DND-41 (cell line): ENCODE results near the gene TAF11.

Source experiments
- ATAC-seq: fragments of 200-7000 bp; cut with Tn5 transposase; 3 replicates; pipeline ENCODE4 v1.9.1; 2021; ENCODE audit warnings: low read depth; ENCODE audit not compliant: insufficient read depth
- DNase-seq: peaks from one replicate; pipeline ENCODE4 v3.0.0-alpha.2; 2020
- H2AFZ ChIP-seq: 2 replicates; pipeline ENCODE4 v1.6.0; 2012; ENCODE audit warnings: low read depth, low read length
- H3K27ac ChIP-seq: 2 replicates; pipeline ENCODE4 v1.5.1; 2012; ENCODE audit warnings: low read length, inconsistent platforms
- H3K27me3 ChIP-seq: fragments of 200-600 bp; sonication (generic); 2 replicates; pipeline ENCODE4 v1.6.0; 2012; ENCODE audit warnings: low read length, mild to moderate bottlenecking, inconsistent platforms; ENCODE audit not compliant: insufficient read depth, poor library complexity
- H3K36me3 ChIP-seq: 2 replicates; pipeline ENCODE4 v1.5.1; 2012; ENCODE audit warnings: low read length, inconsistent platforms; ENCODE audit not compliant: insufficient read depth
- H3K4me1 ChIP-seq: 2 replicates; pipeline ENCODE4 v1.5.1; 2012; ENCODE audit warnings: mild to moderate bottlenecking, low read length; ENCODE audit not compliant: insufficient read depth
- H3K4me2 ChIP-seq: 2 replicates; pipeline ENCODE4 v1.6.0; 2012; ENCODE audit warnings: mild to moderate bottlenecking, moderate library complexity, low read length, inconsistent platforms; ENCODE audit not compliant: insufficient read depth
- H3K4me3 ChIP-seq, 2 experiments: fragments of 200-600 bp in 1 of 2; shearing (Covaris generic) in 1 of 2; 2 replicates each; pipeline ENCODE4 v1.5.1; 2012 to 2016; ENCODE audit warnings: inconsistent platforms in 2 of 2, low read length in 2 of 2, mild to moderate bottlenecking in 2 of 2, low read depth in 1 of 2, moderate library complexity in 1 of 2
- H3K79me2 ChIP-seq: 2 replicates; pipeline ENCODE4 v1.6.0; 2012; ENCODE audit warnings: low read length, inconsistent platforms; ENCODE audit not compliant: insufficient read depth
- H3K9ac ChIP-seq: 2 replicates; pipeline ENCODE4 v1.6.0; 2012; ENCODE audit warnings: low read depth, mild to moderate bottlenecking, inconsistent platforms, low read length, moderate library complexity
- H3K9me3 ChIP-seq: 2 replicates; pipeline ENCODE4 v1.5.1; 2012; ENCODE audit warnings: low read length, moderate library complexity, mild to moderate bottlenecking, inconsistent platforms; ENCODE audit not compliant: insufficient read depth, severe bottlenecking
- H4K20me1 ChIP-seq: 2 replicates; pipeline ENCODE4 v1.6.0; 2012; ENCODE audit warnings: low read length; ENCODE audit not compliant: insufficient read depth
- CTCF ChIP-seq: IDR thresholded peaks from 2 replicates; pipeline ENCODE4 v1.5.1; 2012; ENCODE audit warnings: borderline replicate concordance, low read length, moderate library complexity, mild to moderate bottlenecking; ENCODE audit not compliant: poor library complexity, severe bottlenecking; ENCODE audit errors: extremely low read depth
- EZH2 ChIP-seq: IDR thresholded peaks from 3 replicates; pipeline ENCODE4 v1.6.1; 2012; ENCODE audit warnings: borderline replicate concordance, low read depth, mild to moderate bottlenecking, moderate library complexity, low read length, inconsistent platforms; ENCODE audit not compliant: severe bottlenecking

TAF11 gene

GRCh38 chr6:34876472-34876871 lies 11.4 kb downstream of the TAF11 start:
- no peak for DNase-seq
- Histone ChIP-seq H3K36me3 (peaks cover 86% of the 10 kb centered on the region), H3K4me3 (no peak overlapping the region), H3K27ac (no peak overlapping the region), H3K9me3 (no peaks in the 10 kb centered on the region), H3K4me1 (no peaks in the 10 kb centered on the region), H3K9ac (no peak overlapping the region), H3K4me2 (no peak overlapping the region), H2AFZ (no peak overlapping the region), H4K20me1 (0 out of 2 replicates have a peak, but pooled peaks cover 6% of the 10 kb centered on the region), H3K79me2 (no peaks in the 10 kb centered on the region), H3K27me3 (no peaks in the 10 kb centered on the region)
- ATAC-seq, result no peak
- no peak for TF ChIP-seq EZH2
- TF ChIP-seq CTCF, result no peak

DNA sequence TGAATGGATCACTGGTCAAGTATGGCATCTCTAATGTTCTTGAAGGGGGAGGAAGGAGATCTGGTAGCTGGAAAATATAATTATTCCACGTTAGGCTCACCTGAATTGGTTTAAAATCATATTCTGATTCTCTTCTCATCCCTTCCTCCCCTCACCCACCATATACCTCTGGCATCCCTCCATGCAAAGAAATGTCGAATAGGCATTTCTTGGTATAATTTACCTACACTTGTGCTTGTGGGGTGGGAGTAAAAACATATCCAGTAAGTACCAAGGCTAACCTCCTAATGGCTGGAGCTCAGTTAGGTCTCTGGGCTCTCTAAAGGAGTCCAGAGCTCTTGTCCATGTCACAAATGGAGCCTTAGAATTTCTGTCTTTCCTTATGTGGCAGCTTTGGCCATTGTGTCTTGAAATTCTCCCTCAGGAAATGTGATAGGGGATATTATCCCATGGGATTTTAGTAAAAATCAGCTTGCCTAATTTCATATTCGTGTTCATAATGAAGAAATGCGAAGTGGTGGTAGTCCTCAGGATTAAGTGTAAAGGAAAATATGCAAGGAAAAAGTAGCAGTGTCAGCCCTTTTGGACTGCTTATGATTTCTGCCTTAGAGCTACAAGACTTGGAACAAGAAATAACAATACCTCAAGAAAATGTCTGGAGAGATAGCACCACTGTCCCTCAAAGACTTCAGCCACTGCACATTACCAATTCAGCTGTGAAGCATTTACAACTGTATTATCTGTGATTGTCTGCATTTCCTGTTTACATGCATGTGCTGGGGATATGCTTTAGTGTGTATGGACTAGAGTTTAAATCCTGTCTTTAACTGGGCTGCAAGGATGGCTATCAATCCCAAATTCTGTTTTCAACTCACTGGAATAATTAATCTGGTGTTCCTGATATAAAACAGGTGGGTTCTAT lies 12.3 kb downstream of the TAF11 start:
- no peak for TF ChIP-seq EZH2
- no peak for TF ChIP-seq CTCF
- no peaks in the 10 kb centered on the region for H3K79me2 ChIP-seq
- H3K9me3 ChIP-seq, result no peaks in the 10 kb centered on the region
- no peak overlapping the region for H2AFZ ChIP-seq
- ATAC-seq (no peak), DNase-seq (no peak)
- no peaks in the 10 kb centered on the region for H3K4me1 ChIP-seq
- H3K4me2 ChIP-seq, result no peak overlapping the region
- no peaks in the 10 kb centered on the region for H3K27me3 ChIP-seq
- H4K20me1 ChIP-seq, result 0 out of 2 replicates have a peak, but pooled peaks cover 6% of the 10 kb centered on the region
- no peak overlapping the region for H3K9ac ChIP-seq
- no peak overlapping the region for H3K4me3 ChIP-seq
- H3K36me3 ChIP-seq, result peaks cover 88% of the 10 kb centered on the region
- H3K27ac ChIP-seq, result no peak overlapping the region

DNA sequence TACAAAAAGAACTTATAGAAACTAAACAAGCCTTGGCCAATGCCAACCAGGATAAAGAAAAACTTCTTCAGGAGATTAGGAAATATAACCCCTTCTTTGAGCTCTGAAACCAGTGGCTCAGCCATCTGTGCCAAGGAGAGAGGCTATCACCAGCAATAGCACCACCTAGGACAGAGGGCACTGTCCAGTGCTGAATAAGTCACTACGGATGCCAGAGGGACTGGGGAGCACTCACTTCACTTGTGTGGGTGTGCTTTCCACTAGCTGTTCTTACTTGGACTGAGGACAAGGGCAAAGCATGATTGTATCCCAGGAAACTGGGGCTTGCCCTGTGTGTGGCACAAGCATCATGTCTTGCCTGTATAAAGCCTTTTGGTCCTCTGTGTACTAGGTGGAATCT lies 15.5 kb downstream of the TAF11 start:
- ATAC-seq, result no peak
- H3K79me2 ChIP-seq, result no peaks in the 10 kb centered on the region
- peaks cover 86% of the 10 kb centered on the region for H3K36me3 ChIP-seq
- TF ChIP-seq EZH2 (no peak), CTCF (no peak)
- no peak overlapping the region for H3K9ac ChIP-seq
- H3K27ac ChIP-seq, result no peak overlapping the region
- H3K27me3 ChIP-seq, result no peaks in the 10 kb centered on the region
- no peak overlapping the region for H3K4me3 ChIP-seq
- DNase-seq, result no peak
- H3K4me1 ChIP-seq, result no peaks in the 10 kb centered on the region
- H3K4me2 ChIP-seq, result no peak overlapping the region
- H2AFZ ChIP-seq, result no peak overlapping the region
- H4K20me1 ChIP-seq, result 0 out of 2 replicates have a peak, but pooled peaks cover 6% of the 10 kb centered on the region
- H3K9me3 ChIP-seq, result no peaks in the 10 kb centered on the region
